GM12874 (cell line): ENCODE data around the gene KIF3A.

Experiments used
- CTCF ChIP-seq: IDR thresholded peaks from 2 replicates; pipeline ENCODE4 v1.5.1; 2011; ENCODE audit warnings: low read depth, mild to moderate bottlenecking, control low read depth, low read length, moderate library complexity; ENCODE audit not compliant: insufficient read depth

KIF3A gene

GRCh38 chr5:132671000-132671399 is 66.3 kb downstream of the KIF3A start:
- no peak for TF ChIP-seq CTCF

- TF ChIP-seq CTCF = no peak
These were observed 67.1 kb downstream of the KIF3A start for GRCh38 chr5:132669966-132670882.

- no peak for TF ChIP-seq CTCF
These were observed 67.9 kb downstream of the KIF3A start for GRCh38 chr5:132669455-132669820.

GRCh38 chr5:132668706-132669454 is 68.5 kb downstream of the KIF3A start:
- no peak for TF ChIP-seq CTCF

- TF ChIP-seq CTCF = no peak
These were observed 69.3 kb downstream of the KIF3A start for GRCh38 chr5:132667761-132668705.

GRCh38 chr5:132667309-132667708 is 70.0 kb downstream of the KIF3A start:
- no peak for TF ChIP-seq CTCF
